SK-N-SH treated with all-trans-retinoic acid at 6 μM for 48 hours (cell line): ENCODE results near the gene FHIP1B.

Source experiments
- ATAC-seq: fragments of 200-7000 bp; cut with Tn5 transposase; 3 replicates; pipeline ENCODE4 v1.9.1; 2020; ENCODE audit warnings: mild to moderate bottlenecking, moderate library complexity
- ARNTL ChIP-seq: fragments of 450-650 bp; formaldehyde crosslinking; IDR thresholded peaks from 2 replicates; pipeline ENCODE4 v1.5.0; 2020; ENCODE audit warnings: low read depth, mild to moderate bottlenecking, moderate library complexity, borderline replicate concordance
- BACH2 ChIP-seq: fragments of 250-450 bp; sonication (Bioruptor Pico); IDR thresholded peaks from 2 replicates; pipeline ENCODE4 v1.9.0; 2021; ENCODE audit warnings: mild to moderate bottlenecking, borderline replicate concordance
- CSDC2 ChIP-seq: fragments of 250-450 bp; sonication (Bioruptor Pico); IDR thresholded peaks from 2 replicates; pipeline ENCODE4 v1.5.0; 2020; ENCODE audit warnings: mild to moderate bottlenecking, moderate library complexity
- ESRRG ChIP-seq: fragments of 250-450 bp; sonication (Bioruptor Pico); IDR thresholded peaks from 2 replicates; pipeline ENCODE4 v1.6.1; 2021; ENCODE audit warnings: mild to moderate bottlenecking
- GLIS3 ChIP-seq: fragments of 250-450 bp; sonication (Bioruptor Pico); IDR thresholded peaks from 2 replicates; pipeline ENCODE4 v1.5.0; 2020; ENCODE audit warnings: mild to moderate bottlenecking, moderate library complexity
- PPARA ChIP-seq: fragments of 250-450 bp; sonication (Bioruptor Pico); IDR thresholded peaks from 2 replicates; pipeline ENCODE4 v1.5.0; 2020; ENCODE audit warnings: mild to moderate bottlenecking, borderline replicate concordance
- RARB ChIP-seq: fragments of 250-450 bp; sonication (Bioruptor Pico); IDR thresholded peaks from 2 replicates; pipeline ENCODE4 v1.8.0; 2021; ENCODE audit warnings: mild to moderate bottlenecking, moderate library complexity
- SNAI2 ChIP-seq: fragments of 250-450 bp; sonication (Bioruptor Pico); IDR thresholded peaks from 2 replicates; pipeline ENCODE4 v1.5.0; 2020; ENCODE audit warnings: mild to moderate bottlenecking, moderate library complexity
- TCF4 ChIP-seq: fragments of 250-450 bp; sonication (Bioruptor Pico); IDR thresholded peaks from 2 replicates; pipeline ENCODE4 v1.8.0; 2021; ENCODE audit warnings: mild to moderate bottlenecking, moderate library complexity, borderline replicate concordance
- ZC3H10 ChIP-seq: fragments of 250-450 bp; sonication (Bioruptor Pico); IDR thresholded peaks from 2 replicates; pipeline ENCODE4 v1.5.1; 2021; ENCODE audit warnings: mild to moderate bottlenecking, moderate library complexity
- ZNF565 ChIP-seq: fragments of 450-650 bp; formaldehyde crosslinking; conservative IDR thresholded peaks from 2 replicates; pipeline ENCODE4 v1.5.0; 2020; ENCODE audit warnings: low read depth, mild to moderate bottlenecking, moderate library complexity
- ZNF8 ChIP-seq: fragments of 450-650 bp; formaldehyde crosslinking; IDR thresholded peaks from 2 replicates; pipeline ENCODE4 v1.5.0; 2020; ENCODE audit warnings: mild to moderate bottlenecking, moderate library complexity
- TF ChIP-seq, protein P1 (sequence below): fragments of 250-450 bp; sonication (Bioruptor Pico); IDR thresholded peaks from 2 replicates; pipeline ENCODE4 v1.8.0; 2021; ENCODE audit warnings: low read depth, mild to moderate bottlenecking, moderate library complexity, borderline replicate concordance
- TF ChIP-seq, protein P2 (sequence below): fragments of 250-450 bp; sonication (Bioruptor Pico); IDR thresholded peaks from 2 replicates; pipeline ENCODE4 v1.5.1; 2020; ENCODE audit warnings: low read depth, mild to moderate bottlenecking, moderate library complexity
- TF ChIP-seq, protein P3 (sequence below): fragments of 250-450 bp; sonication (Bioruptor Pico); IDR thresholded peaks from 2 replicates; pipeline ENCODE4 v1.8.0; 2020; ENCODE audit warnings: mild to moderate bottlenecking, moderate library complexity, borderline replicate concordance
- TF ChIP-seq, protein P4 (sequence below): fragments of 250-450 bp; sonication (Bioruptor Pico); IDR thresholded peaks from 2 replicates; pipeline ENCODE4 v1.5.1; 2021; ENCODE audit warnings: mild to moderate bottlenecking, moderate library complexity
- TF ChIP-seq, protein P5 (sequence below): fragments of 250-450 bp; sonication (Bioruptor Pico); IDR thresholded peaks from 2 replicates; pipeline ENCODE4 v1.5.0; 2020; ENCODE audit warnings: mild to moderate bottlenecking, moderate library complexity

Gene FHIP1B

DNA sequence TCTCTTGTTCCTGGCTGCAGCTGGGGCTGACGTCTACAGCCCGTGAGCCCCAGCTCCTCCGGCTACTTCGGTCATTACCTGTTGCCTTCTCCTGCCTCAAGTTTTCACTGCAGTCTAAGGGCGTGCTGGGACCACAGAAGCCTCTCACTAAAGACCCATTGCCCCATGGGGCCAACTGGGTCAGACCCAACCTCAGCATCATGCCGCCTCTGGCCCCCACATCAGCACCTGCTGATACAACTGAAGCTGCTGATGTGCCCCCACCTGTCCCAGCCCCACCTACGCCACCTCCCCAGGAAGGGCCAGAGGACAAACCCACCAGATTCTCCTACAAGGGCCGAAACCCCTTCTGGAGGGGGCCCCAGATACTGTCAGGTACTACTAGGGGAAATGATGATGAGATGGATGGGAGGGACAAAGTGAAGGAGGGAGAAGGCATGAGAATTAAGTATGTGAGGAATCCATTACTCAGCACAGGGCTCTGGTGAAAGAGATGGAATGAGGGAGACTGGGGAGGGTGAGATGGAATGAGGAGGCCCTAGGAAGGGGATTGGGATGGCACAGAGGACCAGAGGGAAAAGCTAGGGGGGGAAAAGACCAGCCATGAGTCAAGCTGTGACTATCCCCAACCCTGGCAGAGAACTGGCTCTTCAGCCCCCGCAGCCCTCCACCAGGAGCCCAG is 24.0 kb downstream of the FHIP1B start (continued):
- TF ChIP-seq, protein P1, sequence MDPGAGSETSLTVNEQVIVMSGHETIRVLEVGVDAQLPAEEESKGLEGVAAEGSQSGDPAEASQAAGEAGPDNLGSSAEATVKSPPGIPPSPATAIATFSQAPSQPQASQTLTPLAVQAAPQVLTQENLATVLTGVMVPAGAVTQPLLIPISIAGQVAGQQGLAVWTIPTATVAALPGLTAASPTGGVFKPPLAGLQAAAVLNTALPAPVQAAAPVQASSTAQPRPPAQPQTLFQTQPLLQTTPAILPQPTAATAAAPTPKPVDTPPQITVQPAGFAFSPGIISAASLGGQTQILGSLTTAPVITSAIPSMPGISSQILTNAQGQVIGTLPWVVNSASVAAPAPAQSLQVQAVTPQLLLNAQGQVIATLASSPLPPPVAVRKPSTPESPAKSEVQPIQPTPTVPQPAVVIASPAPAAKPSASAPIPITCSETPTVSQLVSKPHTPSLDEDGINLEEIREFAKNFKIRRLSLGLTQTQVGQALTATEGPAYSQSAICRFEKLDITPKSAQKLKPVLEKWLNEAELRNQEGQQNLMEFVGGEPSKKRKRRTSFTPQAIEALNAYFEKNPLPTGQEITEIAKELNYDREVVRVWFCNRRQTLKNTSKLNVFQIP (CRISPR knock-in tag): no peak
- TF ChIP-seq, protein P2, sequence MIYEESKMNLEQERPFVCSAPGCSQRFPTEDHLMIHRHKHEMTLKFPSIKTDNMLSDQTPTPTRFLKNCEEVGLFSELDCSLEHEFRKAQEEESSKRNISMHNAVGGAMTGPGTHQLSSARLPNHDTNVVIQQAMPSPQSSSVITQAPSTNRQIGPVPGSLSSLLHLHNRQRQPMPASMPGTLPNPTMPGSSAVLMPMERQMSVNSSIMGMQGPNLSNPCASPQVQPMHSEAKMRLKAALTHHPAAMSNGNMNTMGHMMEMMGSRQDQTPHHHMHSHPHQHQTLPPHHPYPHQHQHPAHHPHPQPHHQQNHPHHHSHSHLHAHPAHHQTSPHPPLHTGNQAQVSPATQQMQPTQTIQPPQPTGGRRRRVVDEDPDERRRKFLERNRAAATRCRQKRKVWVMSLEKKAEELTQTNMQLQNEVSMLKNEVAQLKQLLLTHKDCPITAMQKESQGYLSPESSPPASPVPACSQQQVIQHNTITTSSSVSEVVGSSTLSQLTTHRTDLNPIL (CRISPR knock-in tag): no peak
- TF ChIP-seq RARB (no peak), CSDC2 (CRISPR knock-in tag) (no peak), ESRRG (CRISPR knock-in tag) (no peak)

DNA sequence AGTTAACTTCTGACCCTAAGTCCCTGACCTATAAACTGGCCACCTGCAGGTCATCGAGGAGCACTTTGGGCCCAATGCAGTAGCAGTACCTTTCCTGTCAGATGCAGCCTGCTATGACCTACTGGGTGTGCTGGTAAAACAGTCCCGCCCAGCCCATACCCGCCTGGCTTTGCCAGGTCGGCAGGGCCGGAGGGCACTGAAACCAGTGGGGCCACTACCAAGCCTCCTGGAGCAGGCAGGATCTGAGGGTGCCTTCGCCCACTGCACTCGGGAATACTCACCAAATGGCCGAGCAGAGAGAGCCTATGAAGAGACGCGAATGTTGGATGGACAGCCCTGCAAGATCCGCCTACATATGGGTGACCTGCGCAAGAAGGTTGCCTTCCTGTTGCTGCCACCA is 24.6 kb downstream of the FHIP1B start:
- no peak for ATAC-seq
- TF ChIP-seq, protein P1 (CRISPR knock-in tag): no peak
- TF ChIP-seq, protein P3, sequence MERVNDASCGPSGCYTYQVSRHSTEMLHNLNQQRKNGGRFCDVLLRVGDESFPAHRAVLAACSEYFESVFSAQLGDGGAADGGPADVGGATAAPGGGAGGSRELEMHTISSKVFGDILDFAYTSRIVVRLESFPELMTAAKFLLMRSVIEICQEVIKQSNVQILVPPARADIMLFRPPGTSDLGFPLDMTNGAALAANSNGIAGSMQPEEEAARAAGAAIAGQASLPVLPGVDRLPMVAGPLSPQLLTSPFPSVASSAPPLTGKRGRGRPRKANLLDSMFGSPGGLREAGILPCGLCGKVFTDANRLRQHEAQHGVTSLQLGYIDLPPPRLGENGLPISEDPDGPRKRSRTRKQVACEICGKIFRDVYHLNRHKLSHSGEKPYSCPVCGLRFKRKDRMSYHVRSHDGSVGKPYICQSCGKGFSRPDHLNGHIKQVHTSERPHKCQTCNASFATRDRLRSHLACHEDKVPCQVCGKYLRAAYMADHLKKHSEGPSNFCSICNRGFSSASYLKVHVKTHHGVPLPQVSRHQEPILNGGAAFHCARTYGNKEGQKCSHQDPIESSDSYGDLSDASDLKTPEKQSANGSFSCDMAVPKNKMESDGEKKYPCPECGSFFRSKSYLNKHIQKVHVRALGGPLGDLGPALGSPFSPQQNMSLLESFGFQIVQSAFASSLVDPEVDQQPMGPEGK: no peak
- TF ChIP-seq ZNF8 (CRISPR knock-in tag) (no peak), ZNF565 (CRISPR knock-in tag) (no peak)
- TF ChIP-seq, protein P2 (CRISPR knock-in tag): no peak

DNA sequence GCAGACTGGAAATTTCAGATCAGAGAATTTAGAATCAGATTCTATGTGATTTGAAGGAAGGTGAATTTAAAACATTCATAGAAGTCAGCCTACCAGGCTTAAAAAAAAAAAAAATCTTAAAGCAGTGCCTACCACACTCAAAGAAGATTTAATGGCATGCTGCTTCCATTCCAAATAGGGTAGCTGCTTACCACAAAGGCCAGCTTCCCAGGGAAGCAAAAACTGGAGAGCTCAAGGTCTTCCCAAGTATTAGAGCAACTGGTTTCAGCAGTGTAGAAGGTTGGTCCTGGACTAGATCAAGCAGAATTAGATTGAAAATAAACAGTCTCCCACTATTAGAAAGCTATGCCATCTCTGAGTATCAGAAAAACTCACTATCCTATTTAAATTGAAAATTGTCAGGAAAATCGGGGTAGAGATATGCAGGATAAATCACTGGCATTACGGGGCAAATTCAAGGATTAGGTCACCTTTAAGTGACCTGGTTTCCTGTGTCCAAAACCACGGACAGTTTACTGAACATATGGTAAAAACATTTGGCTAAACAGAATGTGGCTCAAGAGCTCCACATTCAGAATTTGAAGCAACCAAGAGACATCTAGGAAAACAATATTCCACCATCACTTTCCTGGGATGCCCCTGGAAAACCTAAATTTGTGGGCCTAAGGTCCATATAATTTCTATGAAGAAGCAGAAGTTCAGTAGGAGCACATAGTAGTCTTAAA is 27.8 kb downstream of the FHIP1B start:
- no peak for ATAC-seq
- TF ChIP-seq, protein P3: no peak
- TF ChIP-seq PPARA (CRISPR knock-in tag) (no peak), BACH2 (CRISPR knock-in tag) (no peak), CSDC2 (CRISPR knock-in tag) (no peak), ZNF565 (CRISPR knock-in tag) (no peak), ARNTL (CRISPR knock-in tag) (no peak), SNAI2 (CRISPR knock-in tag) (no peak), TCF4 (no peak), ESRRG (CRISPR knock-in tag) (no peak), ZC3H10 (CRISPR knock-in tag) (no peak), GLIS3 (CRISPR knock-in tag) (no peak)
- TF ChIP-seq, protein P4, sequence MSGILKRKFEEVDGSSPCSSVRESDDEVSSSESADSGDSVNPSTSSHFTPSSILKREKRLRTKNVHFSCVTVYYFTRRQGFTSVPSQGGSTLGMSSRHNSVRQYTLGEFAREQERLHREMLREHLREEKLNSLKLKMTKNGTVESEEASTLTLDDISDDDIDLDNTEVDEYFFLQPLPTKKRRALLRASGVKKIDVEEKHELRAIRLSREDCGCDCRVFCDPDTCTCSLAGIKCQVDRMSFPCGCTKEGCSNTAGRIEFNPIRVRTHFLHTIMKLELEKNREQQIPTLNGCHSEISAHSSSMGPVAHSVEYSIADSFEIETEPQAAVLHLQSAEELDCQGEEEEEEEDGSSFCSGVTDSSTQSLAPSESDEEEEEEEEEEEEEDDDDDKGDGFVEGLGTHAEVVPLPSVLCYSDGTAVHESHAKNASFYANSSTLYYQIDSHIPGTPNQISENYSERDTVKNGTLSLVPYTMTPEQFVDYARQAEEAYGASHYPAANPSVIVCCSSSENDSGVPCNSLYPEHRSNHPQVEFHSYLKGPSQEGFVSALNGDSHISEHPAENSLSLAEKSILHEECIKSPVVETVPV: no peak
- TF ChIP-seq, protein P5, sequence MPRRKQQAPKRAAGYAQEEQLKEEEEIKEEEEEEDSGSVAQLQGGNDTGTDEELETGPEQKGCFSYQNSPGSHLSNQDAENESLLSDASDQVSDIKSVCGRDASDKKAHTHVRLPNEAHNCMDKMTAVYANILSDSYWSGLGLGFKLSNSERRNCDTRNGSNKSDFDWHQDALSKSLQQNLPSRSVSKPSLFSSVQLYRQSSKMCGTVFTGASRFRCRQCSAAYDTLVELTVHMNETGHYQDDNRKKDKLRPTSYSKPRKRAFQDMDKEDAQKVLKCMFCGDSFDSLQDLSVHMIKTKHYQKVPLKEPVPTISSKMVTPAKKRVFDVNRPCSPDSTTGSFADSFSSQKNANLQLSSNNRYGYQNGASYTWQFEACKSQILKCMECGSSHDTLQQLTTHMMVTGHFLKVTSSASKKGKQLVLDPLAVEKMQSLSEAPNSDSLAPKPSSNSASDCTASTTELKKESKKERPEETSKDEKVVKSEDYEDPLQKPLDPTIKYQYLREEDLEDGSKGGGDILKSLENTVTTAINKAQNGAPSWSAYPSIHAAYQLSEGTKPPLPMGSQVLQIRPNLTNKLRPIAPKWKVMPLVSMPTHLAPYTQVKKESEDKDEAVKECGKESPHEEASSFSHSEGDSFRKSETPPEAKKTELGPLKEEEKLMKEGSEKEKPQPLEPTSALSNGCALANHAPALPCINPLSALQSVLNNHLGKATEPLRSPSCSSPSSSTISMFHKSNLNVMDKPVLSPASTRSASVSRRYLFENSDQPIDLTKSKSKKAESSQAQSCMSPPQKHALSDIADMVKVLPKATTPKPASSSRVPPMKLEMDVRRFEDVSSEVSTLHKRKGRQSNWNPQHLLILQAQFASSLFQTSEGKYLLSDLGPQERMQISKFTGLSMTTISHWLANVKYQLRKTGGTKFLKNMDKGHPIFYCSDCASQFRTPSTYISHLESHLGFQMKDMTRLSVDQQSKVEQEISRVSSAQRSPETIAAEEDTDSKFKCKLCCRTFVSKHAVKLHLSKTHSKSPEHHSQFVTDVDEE: no peak
- TF ChIP-seq, protein P1 (CRISPR knock-in tag): no peak
- TF ChIP-seq, all 23 proteins: peak for 0
